B cell (primary cell): Measurements from ENCODE around the gene ZNF148. TPM values are rescaled to one million over a fixed set of nuclear protein-coding genes. Genes with fewer than 3 reads are reported as not detected.

Experiments
- ATAC-seq: fragments of 200-7000 bp; cut with Tn5 transposase; one replicate; pipeline ENCODE4 v1.10.0; 2021; ENCODE audit warnings: low read depth, mild to moderate bottlenecking, moderate number of reproducible peaks, moderate library complexity
- CTCF ChIA-PET: fragments of 350-600 bp; sonication (Branson Sonifier 250); formaldehyde crosslinking; loops from one replicate; lab custom pipeline; 2021; ENCODE audit warnings: antibody characterized with exemption, inconsistent platforms; lab: Charles Lee
- POLR2A ChIA-PET: fragments of 350-600 bp; sonication (Branson Sonifier 250); formaldehyde crosslinking; loops from one replicate; lab custom pipeline; 2021; ENCODE audit warnings: antibody characterized with exemption; lab: Charles Lee
- DNase-seq: peaks from one replicate; pipeline ENCODE4 v3.0.0; 2013
- H2AFZ ChIP-seq: 2 replicates; pipeline ENCODE4 v1.6.1; 2012; ENCODE audit warnings: mild to moderate bottlenecking, low read depth, low read length; ENCODE audit not compliant: insufficient read depth, poor library complexity, severe bottlenecking
- H3K27ac ChIP-seq, 2 donors: 1 replicate in 1 of 2; 2 replicates in 1 of 2; pipeline ENCODE4 v1.5.1; 2012 to 2013; ENCODE audit warnings: low read length in 2 of 2, mild to moderate bottlenecking in 2 of 2, moderate library complexity in 1 of 2
- H3K27me3 ChIP-seq, 4 experiments: fragments of 200-600 bp in 1 of 4; sonication (generic) in 1 of 4; replicated peaks in 1 of 4; 1 replicate in 2 of 4; 2 replicates in 2 of 4; pipeline versions ENCODE4 v1.6.1 to v1.7.0; 2013 to 2016; ENCODE audit warnings: low read length in 3 of 4, mild to moderate bottlenecking in 2 of 4, mixed read lengths in 1 of 4, moderate library complexity in 1 of 4; ENCODE audit not compliant: insufficient read depth in 4 of 4, control insufficient read depth in 3 of 4; ENCODE audit errors: control extremely low read depth in 1 of 4
- H3K36me3 ChIP-seq, 2 experiments: replicated peaks in 1 of 2; 1 replicate in 1 of 2; 2 replicates in 1 of 2; pipeline versions ENCODE4 v1.6.1 to v1.7.1; 2013; ENCODE audit warnings: low read length in 1 of 2; ENCODE audit not compliant: insufficient read depth in 2 of 2, control insufficient read depth in 1 of 2; ENCODE audit errors: control extremely low read depth in 1 of 2, extremely low read depth in 1 of 2
- H3K4me1 ChIP-seq, 2 donors: fragments of 200-600 bp in 1 of 2; sonication (generic) in 1 of 2; 1 replicate in 1 of 2; 2 replicates in 1 of 2; pipeline versions ENCODE4 v1.5.1 to v1.6.1; 2013 to 2017; ENCODE audit warnings: low read length in 2 of 2; ENCODE audit not compliant: control insufficient read depth in 2 of 2, insufficient read depth in 2 of 2
- H3K4me2 ChIP-seq: replicated peaks from 2 replicates; pipeline ENCODE3; 2012; ENCODE audit warnings: mild to moderate bottlenecking, low read depth, low read length; ENCODE audit not compliant: poor library complexity, severe bottlenecking
- H3K4me3 ChIP-seq, 5 experiments: fragments of 200-600 bp in 1 of 5; sonication (generic) in 1 of 5; 1 replicate in 3 of 5; 2 replicates in 2 of 5; pipeline versions ENCODE4 v1.5.1 to v1.7.0; 2011 to 2016; ENCODE audit warnings: low read length in 4 of 5, mild to moderate bottlenecking in 4 of 5, low read depth in 2 of 5, control low read depth in 1 of 5, moderate library complexity in 1 of 5; ENCODE audit not compliant: insufficient read depth in 1 of 5; ENCODE audit errors: control extremely low read depth in 1 of 5, extremely low read depth in 1 of 5
- H3K79me2 ChIP-seq: fragments of 200-600 bp; sonication (generic); one replicate; pipeline ENCODE4 v1.6.0; 2016; ENCODE audit warnings: low read length; ENCODE audit not compliant: control insufficient read depth, insufficient read depth
- H3K9ac ChIP-seq: fragments of 200-600 bp; sonication (generic); 2 replicates; pipeline ENCODE4 v1.6.1; 2017; ENCODE audit warnings: mild to moderate bottlenecking, low read length, moderate library complexity
- H3K9me3 ChIP-seq, 3 donors: one replicate each; pipeline versions ENCODE4 v1.6.1 to v1.7.1; 2013; ENCODE audit warnings: low read length in 2 of 3; ENCODE audit not compliant: control insufficient read depth in 2 of 3, insufficient read depth in 1 of 3; ENCODE audit errors: control extremely low read depth in 1 of 3
- H4K20me1 ChIP-seq: 2 replicates; pipeline ENCODE4 v1.6.0; 2012; ENCODE audit warnings: mild to moderate bottlenecking, low read length; ENCODE audit not compliant: insufficient read depth, control insufficient read depth, poor library complexity, severe bottlenecking
- H3K27ac Mint-ChIP-seq: one replicate; pipeline ENCODE4 v1.8.0; 2021; ENCODE audit warnings: mixed read lengths
- H3K27me3 Mint-ChIP-seq: one replicate; pipeline ENCODE4 v1.8.0; 2021; ENCODE audit warnings: mixed read lengths
- H3K4me1 Mint-ChIP-seq: one replicate; pipeline ENCODE4 v1.8.0; 2021; ENCODE audit warnings: mixed read lengths
- H3K4me3 Mint-ChIP-seq: one replicate; pipeline ENCODE4 v1.8.0; 2021; ENCODE audit warnings: mixed read lengths
- H3K9me3 Mint-ChIP-seq: one replicate; pipeline ENCODE4 v1.8.0; 2022; ENCODE audit warnings: mixed read lengths; ENCODE audit not compliant: insufficient read depth
- EZH2 ChIP-seq: IDR thresholded peaks from 2 replicates; pipeline ENCODE4 v1.6.1; 2012; ENCODE audit warnings: borderline replicate concordance, low read depth, mild to moderate bottlenecking, moderate library complexity, low read length; ENCODE audit not compliant: insufficient read depth, poor library complexity, severe bottlenecking
- WGBS: methylation state at CpG from one replicate; pipeline ENCODE4 v1.1.5; 2013; ENCODE audit warnings: missing lambda C conversion rate; ENCODE audit not compliant: insufficient coverage; 5-methylcytosine and 5-hydroxymethylcytosine counted together
- intact Hi-C: fragments of 100-400 bp; cut with micrococcal nuclease; formaldehyde crosslinking; loops from one replicate; pipeline ENCODE4 v1.10.0; 2022
- polyA plus RNA-seq: library from polyadenylated mRNA; depleted of rRNA; stranded (reverse); fragments of >200 nt; gene quantifications from 2 replicates; pipeline ENCODE4 v1.2.3, GENCODE V29; 2012
- total RNA-seq, 2 donors: library from RNA; stranded (reverse); fragments of 120-200 nt in 1 of 2; gene quantifications; 1 replicate in 1 of 2; 2 replicates in 1 of 2; pipeline versions ENCODE4 v1.2.3 to v1.2.4, GENCODE V29; 2013 to 2022
- TF ChIP-seq, protein P1 (sequence below): fragments of 200-600 bp; IDR thresholded peaks from one replicate; pipeline ENCODE4 v1.8.0; 2022; ENCODE audit warnings: antibody characterized with exemption, mild to moderate bottlenecking

Gene ZNF148
- total and polyA plus RNA-seq, 2 donors (not counting 1 experiment from before 2014, with no cell fraction given): 8.1 to 71.5 TPM

DNA sequence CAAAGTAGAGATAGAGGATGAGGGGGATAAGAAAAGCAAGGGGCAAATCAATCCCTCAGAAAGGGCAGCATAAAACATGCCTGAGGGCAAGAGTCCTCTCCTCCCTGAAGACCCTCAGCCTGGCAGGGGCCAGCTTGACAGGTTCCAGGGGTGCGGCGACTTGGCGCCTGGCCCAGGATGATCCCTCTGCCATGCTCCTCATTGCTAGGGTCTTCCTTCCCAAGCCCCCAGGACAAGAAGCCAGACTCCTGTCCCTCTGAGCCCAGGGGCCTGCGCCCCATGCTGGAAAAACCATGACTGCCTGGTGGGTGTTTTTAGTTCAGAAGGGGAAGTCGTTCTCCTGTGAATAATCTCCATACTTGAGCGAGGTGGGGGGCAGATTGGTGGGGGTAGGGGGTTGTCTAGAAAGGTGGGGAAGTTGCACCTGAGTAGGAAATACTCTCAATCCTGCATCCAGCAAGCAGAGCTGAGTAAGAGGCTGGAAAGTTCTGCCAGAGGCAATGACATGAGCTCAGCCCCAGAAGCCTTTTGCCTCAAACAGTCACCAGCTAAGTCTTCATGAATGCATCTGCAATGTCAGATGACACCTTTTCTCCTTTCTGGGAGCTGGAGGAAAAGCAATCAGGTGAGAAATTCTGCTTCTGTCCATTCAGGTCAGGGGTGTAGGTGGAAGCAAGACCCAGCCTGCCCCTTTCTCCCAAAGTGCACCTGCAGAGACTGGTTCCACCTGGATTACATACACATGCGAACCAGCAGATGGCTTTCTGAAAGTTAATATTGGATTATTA, 180.9 kb downstream of the ZNF148 start:
- Histone ChIP-seq H3K9ac (no peak overlapping the region), H2AFZ (no peak overlapping the region), H3K27me3 (no peaks in the 10 kb centered on the region), H3K4me1 (peaks cover 0 to 11% of the 10 kb centered on the region in 2 donors), H3K36me3 (no peaks in the 10 kb centered on the region), H4K20me1 (no peaks in the 10 kb centered on the region), H3K9me3 (no peaks in the 10 kb centered on the region), H3K4me2 (no peak overlapping the region), H3K79me2 (no peaks in the 10 kb centered on the region), H3K4me3 (no peak overlapping the region), H3K27ac (no peak overlapping the region)
- Mint-ChIP-seq H3K27ac (no peak overlapping the region), H3K4me3 (no peak overlapping the region), H3K9me3 (no peaks in the 10 kb centered on the region), H3K4me1 (peaks cover 13% of the 10 kb centered on the region), H3K27me3 (no peaks in the 10 kb centered on the region)
- intact Hi-C loops: no loop called here
- POLR2A ChIA-PET: interaction anchor here (0.5 kb wide), 1 partner anchor 74 kb away, joined by 9 read pairs; no protein-coding TSS in a partner anchor
- CTCF ChIA-PET: no interaction called here
- 85% methylated on average over 5 of the region's 7 CpGs for WGBS
- no peak for TF ChIP-seq EZH2
- TF ChIP-seq, protein P1, sequence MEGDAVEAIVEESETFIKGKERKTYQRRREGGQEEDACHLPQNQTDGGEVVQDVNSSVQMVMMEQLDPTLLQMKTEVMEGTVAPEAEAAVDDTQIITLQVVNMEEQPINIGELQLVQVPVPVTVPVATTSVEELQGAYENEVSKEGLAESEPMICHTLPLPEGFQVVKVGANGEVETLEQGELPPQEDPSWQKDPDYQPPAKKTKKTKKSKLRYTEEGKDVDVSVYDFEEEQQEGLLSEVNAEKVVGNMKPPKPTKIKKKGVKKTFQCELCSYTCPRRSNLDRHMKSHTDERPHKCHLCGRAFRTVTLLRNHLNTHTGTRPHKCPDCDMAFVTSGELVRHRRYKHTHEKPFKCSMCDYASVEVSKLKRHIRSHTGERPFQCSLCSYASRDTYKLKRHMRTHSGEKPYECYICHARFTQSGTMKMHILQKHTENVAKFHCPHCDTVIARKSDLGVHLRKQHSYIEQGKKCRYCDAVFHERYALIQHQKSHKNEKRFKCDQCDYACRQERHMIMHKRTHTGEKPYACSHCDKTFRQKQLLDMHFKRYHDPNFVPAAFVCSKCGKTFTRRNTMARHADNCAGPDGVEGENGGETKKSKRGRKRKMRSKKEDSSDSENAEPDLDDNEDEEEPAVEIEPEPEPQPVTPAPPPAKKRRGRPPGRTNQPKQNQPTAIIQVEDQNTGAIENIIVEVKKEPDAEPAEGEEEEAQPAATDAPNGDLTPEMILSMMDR: no peak
- DNase-seq: no peak
- no peak for ATAC-seq
